H9 (cell line): ENCODE data around the gene CLEC4G. TPM values are rescaled to one million over a fixed set of nuclear protein-coding genes. Genes with fewer than 3 reads are reported as not detected.
"Not testable (repeated sequence)": the region's sequence is repeated elsewhere in the genome, so short reads cannot be mapped to it uniquely, and the experiment has no call there.

Source experiments
- DNase-seq: peaks from one replicate; pipeline ENCODE4 v3.0.0-alpha.2; 2017
- H2AFZ ChIP-seq: one replicate; pipeline ENCODE4 v1.6.1; 2013; ENCODE audit warnings: mild to moderate bottlenecking, low read length, control low read depth, moderate library complexity
- H2AK5ac ChIP-seq: 2 replicates; pipeline ENCODE4 v1.6.1; 2013; ENCODE audit warnings: low read length, control low read depth, mixed read lengths; ENCODE audit not compliant: insufficient read length
- H2BK120ac ChIP-seq: one replicate; pipeline ENCODE4 v1.6.1; 2013; ENCODE audit warnings: low read depth, mild to moderate bottlenecking, low read length, control low read depth, inconsistent platforms; ENCODE audit not compliant: poor library complexity, severe bottlenecking
- H2BK12ac ChIP-seq: 2 replicates; pipeline ENCODE4 v1.6.1; 2013; ENCODE audit warnings: low read length, control low read depth, mixed read lengths, low read depth; ENCODE audit not compliant: insufficient read length
- H2BK15ac ChIP-seq: 2 replicates; pipeline ENCODE4 v1.6.1; 2013; ENCODE audit warnings: low read depth, low read length, control low read depth
- H2BK20ac ChIP-seq: one replicate; pipeline ENCODE4 v1.6.1; 2013; ENCODE audit warnings: low read depth, mild to moderate bottlenecking, low read length, control low read depth, inconsistent platforms; ENCODE audit not compliant: poor library complexity, severe bottlenecking
- H2BK5ac ChIP-seq: 2 replicates; pipeline ENCODE4 v1.6.1; 2013; ENCODE audit warnings: low read length, control low read depth, mixed read lengths; ENCODE audit not compliant: insufficient read length
- H3K14ac ChIP-seq: 2 replicates; pipeline ENCODE4 v1.6.1; 2013; ENCODE audit warnings: low read length, control low read depth; ENCODE audit not compliant: insufficient read depth
- H3K18ac ChIP-seq: 2 replicates; pipeline ENCODE4 v1.6.1; 2013; ENCODE audit warnings: low read depth, mild to moderate bottlenecking, mixed read lengths, low read length, control low read depth; ENCODE audit not compliant: insufficient read length
- H3K23ac ChIP-seq: 2 replicates; pipeline ENCODE4 v1.6.1; 2013; ENCODE audit warnings: low read length, control low read depth, mixed read lengths, low read depth; ENCODE audit not compliant: insufficient read length
- H3K23me2 ChIP-seq: 2 replicates; pipeline ENCODE4 v1.6.1; 2013; ENCODE audit warnings: low read depth, mild to moderate bottlenecking, mixed read lengths, low read length, control low read depth; ENCODE audit not compliant: insufficient read length, poor library complexity, severe bottlenecking
- H3K27ac ChIP-seq: 2 replicates; pipeline ENCODE4 v1.5.1; 2013; ENCODE audit warnings: low read length, control low read depth, mixed read lengths, low read depth; ENCODE audit not compliant: insufficient read length
- H3K27me3 ChIP-seq: 2 replicates; pipeline ENCODE4 v1.6.1; 2013; ENCODE audit warnings: low read length, control low read depth, inconsistent platforms; ENCODE audit not compliant: insufficient read depth
- H3K4ac ChIP-seq: 2 replicates; pipeline ENCODE4 v1.6.1; 2013; ENCODE audit warnings: low read depth, mild to moderate bottlenecking, control low read depth, inconsistent platforms, low read length, moderate library complexity
- H3K4me1 ChIP-seq: 2 replicates; pipeline ENCODE4 v1.6.1; 2013; ENCODE audit warnings: low read length, control low read depth, inconsistent platforms; ENCODE audit not compliant: insufficient read depth
- H3K4me2 ChIP-seq: 2 replicates; pipeline ENCODE4 v1.6.1; 2013; ENCODE audit warnings: low read length, control low read depth, mixed read lengths; ENCODE audit not compliant: insufficient read length, insufficient read depth
- H3K56ac ChIP-seq: 2 replicates; pipeline ENCODE4 v1.6.1; 2013; ENCODE audit warnings: low read depth, mild to moderate bottlenecking, mixed read lengths, low read length, control low read depth; ENCODE audit not compliant: insufficient read length
- H3K79me1 ChIP-seq: 2 replicates; pipeline ENCODE4 v1.6.1; 2013; ENCODE audit warnings: low read depth, mild to moderate bottlenecking, moderate library complexity, low read length, control low read depth, inconsistent platforms; ENCODE audit not compliant: insufficient read depth, poor library complexity, severe bottlenecking
- H3K79me2 ChIP-seq: 2 replicates; pipeline ENCODE4 v1.6.1; 2013; ENCODE audit warnings: low read length, control low read depth, inconsistent platforms; ENCODE audit not compliant: insufficient read depth
- H3K9ac ChIP-seq: 2 replicates; pipeline ENCODE4 v1.6.1; 2013; ENCODE audit warnings: low read length, control low read depth, mixed read lengths; ENCODE audit not compliant: insufficient read length; ENCODE audit errors: extremely low read depth
- H3K9me3 ChIP-seq: one replicate; pipeline ENCODE4 v1.6.1; 2013; ENCODE audit warnings: low read depth, low read length, inconsistent platforms; ENCODE audit not compliant: control insufficient read depth
- H3T11ph ChIP-seq: one replicate; pipeline ENCODE4 v1.6.1; 2013; ENCODE audit warnings: mild to moderate bottlenecking, low read length, control low read depth, inconsistent platforms
- H4K20me1 ChIP-seq: one replicate; pipeline ENCODE4 v1.6.1; 2013; ENCODE audit not compliant: control insufficient read depth, insufficient read length, insufficient read depth
- H4K5ac ChIP-seq: 2 replicates; pipeline ENCODE4 v1.6.1; 2013; ENCODE audit warnings: low read depth, mild to moderate bottlenecking, mixed read lengths, low read length, control low read depth; ENCODE audit not compliant: insufficient read length
- H4K8ac ChIP-seq: replicated peaks from 2 replicates; pipeline ENCODE4 v1.6.1; 2013; ENCODE audit warnings: low read length, control low read depth, mixed read lengths, low read depth; ENCODE audit not compliant: insufficient read length
- H4K91ac ChIP-seq: 2 replicates; pipeline ENCODE4 v1.6.1; 2013; ENCODE audit warnings: low read depth, mild to moderate bottlenecking, moderate library complexity, mixed read lengths, low read length, control low read depth; ENCODE audit not compliant: insufficient read length
- H3K27ac Mint-ChIP-seq, 3 experiments: 2 replicates in 2 of 3; 3 replicates in 1 of 3; pipeline ENCODE4 v1.8.0; 2020 to 2021; ENCODE audit warnings: mixed read lengths in 3 of 3, mild to moderate bottlenecking in 1 of 3, moderate library complexity in 1 of 3
- H3K27me3 Mint-ChIP-seq: 2 replicates; pipeline ENCODE4 v1.8.0; 2021; ENCODE audit warnings: low read depth, mild to moderate bottlenecking, moderate library complexity, mixed read lengths
- H3K36me3 Mint-ChIP-seq, 3 experiments: 2 replicates in 2 of 3; 3 replicates in 1 of 3; pipeline ENCODE4 v1.8.0; 2020 to 2021; ENCODE audit warnings: low read depth in 3 of 3, mixed read lengths in 3 of 3; ENCODE audit not compliant: insufficient read depth in 1 of 3
- H3K4me1 Mint-ChIP-seq, 2 experiments: 2 replicates each; pipeline ENCODE4 v1.8.0; 2020; ENCODE audit warnings: mixed read lengths in 2 of 2
- H3K4me3 Mint-ChIP-seq, 2 experiments: 2 replicates in 1 of 2; 3 replicates in 1 of 2; pipeline ENCODE4 v1.8.0; 2020 to 2021; ENCODE audit warnings: mild to moderate bottlenecking in 2 of 2, mixed read lengths in 2 of 2, moderate library complexity in 1 of 2
- H3K9me3 Mint-ChIP-seq, 2 experiments: 2 replicates in 1 of 2; 3 replicates in 1 of 2; pipeline ENCODE4 v1.8.0; 2020; ENCODE audit warnings: mild to moderate bottlenecking in 2 of 2, mixed read lengths in 2 of 2, moderate library complexity in 1 of 2
- WGBS: extraction: QIAGEN DNeasy Blood & Tissue Kit; methylation state at CpG from one replicate; pipeline ENCODE4 v1.1.7; 2013; ENCODE audit warnings: missing lambda C conversion rate, low lambda C conversion rate, mixed read lengths; ENCODE audit not compliant: insufficient read length; ENCODE audit errors: extremely low coverage; 5-methylcytosine and 5-hydroxymethylcytosine counted together
- total RNA-seq: library from RNA; stranded (reverse); gene quantifications from 2 replicates; pipeline ENCODE4 v1.2.1, GENCODE V29; 2021

The CLEC4G gene
- total RNA-seq, 1 experiment from 2014 or later, result not detected

- H4K8ac ChIP-seq, H2BK120ac ChIP-seq, H3K79me1 ChIP-seq, H3K79me2 ChIP-seq, H2BK5ac ChIP-seq, H3K56ac ChIP-seq, H3K4ac ChIP-seq, H3K18ac ChIP-seq, H3K4me2 ChIP-seq, H3K9me3 ChIP-seq, H2AK5ac ChIP-seq, H3K27ac ChIP-seq, H3K27me3 ChIP-seq, H3T11ph ChIP-seq, DNase-seq, H2AFZ ChIP-seq, H3K9ac ChIP-seq, H4K5ac ChIP-seq, H3K14ac ChIP-seq, H2BK12ac ChIP-seq, H2BK15ac ChIP-seq, H3K4me1 ChIP-seq, H3K27ac Mint-ChIP-seq, H3K4me3 Mint-ChIP-seq, H4K91ac ChIP-seq, H3K23ac ChIP-seq, H3K23me2 ChIP-seq, H4K20me1 ChIP-seq, H2BK20ac ChIP-seq: not testable (repeated sequence)
- peaks cover 6 to 12% of the 10 kb centered on the region in 2 experiments for H3K4me1 Mint-ChIP-seq
- WGBS, result no CpG with 5 or more reads among the region's 3 CpGs
- peaks cover 2 to 12% (median 4%) of the 10 kb centered on the region in 3 experiments; a peak in 6 of 7 replicates for H3K36me3 Mint-ChIP-seq
- peaks cover 15 to 24% of the 10 kb centered on the region in 2 experiments for H3K9me3 Mint-ChIP-seq
- peaks cover 41% of the 10 kb centered on the region for H3K27me3 Mint-ChIP-seq
These were observed 32.2 kb upstream of the CLEC4G start for GRCh38 chr19:7764157-7764556.
